Measurements from ENCODE around the gene ARHGEF28.

GRCh38 chr5:73900566-73900965 is 274.6 kb downstream of the ARHGEF28 start:
- TF ChIP-seq CTCF (IDR thresholded peaks at IDR 0.05; ENCODE audit: insufficient read depth, low read length), result no peak
- TF ChIP-seq GABPA (IDR thresholded peaks at IDR 0.05; ENCODE audit: low read depth), result no peak
- no peak for TF ChIP-seq POLR2AphosphoS5 (IDR thresholded peaks at IDR 0.05; ENCODE audit: low read depth)
- TF ChIP-seq, protein P1, sequence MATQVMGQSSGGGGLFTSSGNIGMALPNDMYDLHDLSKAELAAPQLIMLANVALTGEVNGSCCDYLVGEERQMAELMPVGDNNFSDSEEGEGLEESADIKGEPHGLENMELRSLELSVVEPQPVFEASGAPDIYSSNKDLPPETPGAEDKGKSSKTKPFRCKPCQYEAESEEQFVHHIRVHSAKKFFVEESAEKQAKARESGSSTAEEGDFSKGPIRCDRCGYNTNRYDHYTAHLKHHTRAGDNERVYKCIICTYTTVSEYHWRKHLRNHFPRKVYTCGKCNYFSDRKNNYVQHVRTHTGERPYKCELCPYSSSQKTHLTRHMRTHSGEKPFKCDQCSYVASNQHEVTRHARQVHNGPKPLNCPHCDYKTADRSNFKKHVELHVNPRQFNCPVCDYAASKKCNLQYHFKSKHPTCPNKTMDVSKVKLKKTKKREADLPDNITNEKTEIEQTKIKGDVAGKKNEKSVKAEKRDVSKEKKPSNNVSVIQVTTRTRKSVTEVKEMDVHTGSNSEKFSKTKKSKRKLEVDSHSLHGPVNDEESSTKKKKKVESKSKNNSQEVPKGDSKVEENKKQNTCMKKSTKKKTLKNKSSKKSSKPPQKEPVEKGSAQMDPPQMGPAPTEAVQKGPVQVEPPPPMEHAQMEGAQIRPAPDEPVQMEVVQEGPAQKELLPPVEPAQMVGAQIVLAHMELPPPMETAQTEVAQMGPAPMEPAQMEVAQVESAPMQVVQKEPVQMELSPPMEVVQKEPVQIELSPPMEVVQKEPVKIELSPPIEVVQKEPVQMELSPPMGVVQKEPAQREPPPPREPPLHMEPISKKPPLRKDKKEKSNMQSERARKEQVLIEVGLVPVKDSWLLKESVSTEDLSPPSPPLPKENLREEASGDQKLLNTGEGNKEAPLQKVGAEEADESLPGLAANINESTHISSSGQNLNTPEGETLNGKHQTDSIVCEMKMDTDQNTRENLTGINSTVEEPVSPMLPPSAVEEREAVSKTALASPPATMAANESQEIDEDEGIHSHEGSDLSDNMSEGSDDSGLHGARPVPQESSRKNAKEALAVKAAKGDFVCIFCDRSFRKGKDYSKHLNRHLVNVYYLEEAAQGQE (IDR thresholded peaks at IDR 0.05; ENCODE audit: insufficient replicate concordance, low read depth), result no peak
- no peak for TF ChIP-seq SPI1 (IDR thresholded peaks at IDR 0.05; ENCODE audit: borderline replicate concordance, low read depth)

Measured in HL-60 (cell line).